GM23338 (cell line): ENCODE results near the gene NKX6-1. TPM values are rescaled to one million over a fixed set of nuclear protein-coding genes. Genes with fewer than 3 reads are reported as not detected.

Source experiments
- ATAC-seq: fragments of 200-7000 bp; cut with Tn5 transposase; 3 replicates; pipeline ENCODE4 v1.9.1; 2020
- DNase-seq: peaks from one replicate; pipeline ENCODE4 v3.0.0-alpha.2; 2015; ENCODE audit warnings: low spot score
- H2AFZ ChIP-seq: fragments of 200-600 bp; sonication (generic); 2 replicates; pipeline ENCODE4 v1.8.0; 2016; ENCODE audit warnings: antibody characterized with exemption, mild to moderate bottlenecking, moderate library complexity
- H3F3A ChIP-seq: fragments of 200-600 bp; sonication (generic); replicated peaks from 2 replicates; pipeline ENCODE4 v1.8.0; 2017; ENCODE audit warnings: antibody characterized with exemption, mixed run types, low read depth
- H3K27ac ChIP-seq: fragments of 200-600 bp; sonication (generic); 2 replicates; pipeline ENCODE4 v1.6.1; 2016; ENCODE audit warnings: low read depth
- H3K27me3 ChIP-seq: fragments of 200-600 bp; sonication (generic); 2 replicates; pipeline ENCODE4 v1.8.0; 2016; ENCODE audit warnings: mild to moderate bottlenecking, mixed run types, moderate library complexity; ENCODE audit not compliant: insufficient read depth
- H3K36me3 ChIP-seq: fragments of 200-600 bp; sonication (generic); 2 replicates; pipeline ENCODE4 v1.8.0; 2016; ENCODE audit warnings: mild to moderate bottlenecking; ENCODE audit not compliant: insufficient read depth
- H3K4me1 ChIP-seq: fragments of 200-600 bp; sonication (generic); 2 replicates; pipeline ENCODE4 v1.8.0; 2016; ENCODE audit warnings: mild to moderate bottlenecking, moderate library complexity; ENCODE audit not compliant: insufficient read depth
- H3K4me2 ChIP-seq: fragments of 200-600 bp; sonication (generic); 2 replicates; pipeline ENCODE4 v1.7.1; 2017; ENCODE audit warnings: mixed run types
- H3K4me3 ChIP-seq: fragments of 200-600 bp; sonication (generic); 2 replicates; pipeline ENCODE4 v1.6.1; 2016; ENCODE audit warnings: mixed run types
- H3K79me2 ChIP-seq: fragments of 200-600 bp; sonication (generic); replicated peaks from 2 replicates; pipeline ENCODE4 v1.8.0; 2017; ENCODE audit warnings: mild to moderate bottlenecking; ENCODE audit not compliant: insufficient read depth
- H3K9me2 ChIP-seq: fragments of 200-600 bp; sonication (generic); 2 replicates; pipeline ENCODE4 v1.8.0; 2017; ENCODE audit not compliant: insufficient read depth
- H4K20me1 ChIP-seq: fragments of 200-600 bp; sonication (generic); replicated peaks from 2 replicates; pipeline ENCODE4 v1.8.0; 2017; ENCODE audit warnings: mild to moderate bottlenecking; ENCODE audit not compliant: insufficient read depth
- H3K27ac Mint-ChIP-seq: 2 replicates; pipeline ENCODE4 v1.8.0; 2020; ENCODE audit warnings: inconsistent platforms, mild to moderate bottlenecking, moderate library complexity, mixed read lengths
- H3K27me3 Mint-ChIP-seq: 3 replicates; pipeline ENCODE4 v1.8.0; 2022; ENCODE audit warnings: low read depth, mild to moderate bottlenecking, moderate library complexity, mixed read lengths, inconsistent platforms; ENCODE audit not compliant: insufficient read depth, poor library complexity
- H3K36me3 Mint-ChIP-seq: 3 replicates; pipeline ENCODE4 v1.8.0; 2021; ENCODE audit warnings: low read depth, mild to moderate bottlenecking, inconsistent platforms, moderate library complexity, mixed read lengths
- H3K4me1 Mint-ChIP-seq: 3 replicates; pipeline ENCODE4 v1.8.0; 2020; ENCODE audit warnings: mild to moderate bottlenecking, inconsistent platforms, mixed read lengths
- H3K4me3 Mint-ChIP-seq: 3 replicates; pipeline ENCODE4 v1.8.0; 2021; ENCODE audit warnings: moderate library complexity, mild to moderate bottlenecking, inconsistent platforms, mixed read lengths
- H3K9me3 Mint-ChIP-seq: 3 replicates; pipeline ENCODE4 v1.8.0; 2020; ENCODE audit warnings: moderate library complexity, mild to moderate bottlenecking, inconsistent platforms, mixed read lengths
- CREB1 ChIP-seq: fragments of 250-450 bp; sonication (Bioruptor Pico); IDR thresholded peaks from 2 replicates; pipeline ENCODE4 v1.5.0; 2020; ENCODE audit warnings: low read depth, mild to moderate bottlenecking, moderate library complexity
- EZH2 ChIP-seq: fragments of 200-600 bp; sonication (generic); IDR thresholded peaks from one replicate; pipeline ENCODE4 v1.8.0; 2017; ENCODE audit warnings: antibody characterized with exemption, mild to moderate bottlenecking, low read depth; ENCODE audit not compliant: unreplicated experiment
- EZH2phosphoT487 ChIP-seq: fragments of 200-600 bp; sonication (generic); IDR thresholded peaks from one replicate; pipeline ENCODE4 v1.8.1; 2018; ENCODE audit warnings: antibody characterized with exemption; ENCODE audit not compliant: unreplicated experiment
- JUNB ChIP-seq: IDR thresholded peaks from one replicate; pipeline ENCODE4 v1.6.1; 2016; ENCODE audit warnings: antibody characterized with exemption; ENCODE audit not compliant: unreplicated experiment
- NANOG ChIP-seq: IDR thresholded peaks from 2 replicates; pipeline ENCODE4 v1.6.1; 2016; ENCODE audit warnings: antibody characterized with exemption, borderline replicate concordance
- POLR2AphosphoS5 ChIP-seq: IDR thresholded peaks from 2 replicates; pipeline ENCODE4 v1.6.1; 2016; ENCODE audit warnings: antibody characterized with exemption, low read depth
- STAT1 ChIP-seq: IDR thresholded peaks from one replicate; pipeline ENCODE4 v1.6.1; 2016; ENCODE audit warnings: antibody characterized with exemption; ENCODE audit not compliant: unreplicated experiment
- ZNF114 ChIP-seq: fragments of 250-450 bp; sonication (Bioruptor Pico); IDR thresholded peaks from 2 replicates; pipeline ENCODE4 v1.5.0; 2020; ENCODE audit warnings: mild to moderate bottlenecking, moderate library complexity
- polyA plus RNA-seq: library from polyadenylated mRNA; unstranded; fragments of >200 nt; fragmentation: Nextera tagmentation; extraction: Ambion mirVana; gene quantifications from 2 replicates; pipeline ENCODE4 v1.2.1, GENCODE V29; 2016
- total RNA-seq: library from RNA; depleted of rRNA; stranded (reverse); fragments of >200 nt; shearing (Covaris generic); gene quantifications from 2 replicates; pipeline ENCODE4 v1.2.3, GENCODE V29; 2014
- TF ChIP-seq, protein P1 (sequence below), 2 experiments: fragments of 200-600 bp in 1 of 2; sonication (generic) in 1 of 2; conservative IDR thresholded peaks; 2 replicates each; pipeline versions ENCODE4 v1.5.1 to v1.6.1; 2016 to 2017; ENCODE audit warnings: antibody characterized with exemption in 2 of 2, low read depth in 2 of 2, mild to moderate bottlenecking in 2 of 2, moderate library complexity in 1 of 2
- TF ChIP-seq, protein P2 (sequence below): fragments of 250-450 bp; sonication (Bioruptor Pico); IDR thresholded peaks from 2 replicates; pipeline ENCODE4 v1.5.0; 2020; ENCODE audit warnings: mild to moderate bottlenecking, moderate library complexity
- TF ChIP-seq, protein P3 (sequence below): IDR thresholded peaks from one replicate; pipeline ENCODE4 v1.6.1; 2018; ENCODE audit warnings: antibody characterized with exemption; ENCODE audit not compliant: unreplicated experiment

Gene NKX6-1
- total and polyA plus RNA-seq, 2 experiments from 2014 or later: 0.07 TPM; not detected in 1

DNA sequence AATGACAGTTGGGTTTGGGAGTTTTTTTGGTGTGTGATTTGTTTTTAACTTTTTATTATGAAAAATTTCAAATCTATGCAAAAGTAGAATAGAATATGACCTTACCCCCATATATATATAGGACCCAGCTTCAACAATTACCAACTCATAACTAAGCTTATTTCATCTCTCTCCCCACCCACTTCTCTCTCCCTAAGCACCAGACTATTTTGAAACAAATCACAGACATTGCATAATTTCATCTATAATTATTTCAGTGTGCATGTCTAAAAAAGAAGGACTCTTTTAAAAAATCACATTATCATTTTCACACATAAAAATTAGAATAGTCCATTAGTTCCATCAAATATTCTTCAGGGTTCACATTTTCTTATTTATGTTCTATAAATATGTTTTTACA, 28.3 kb upstream of the NKX6-1 start:
- H3K9me2 ChIP-seq: no peaks in the 10 kb centered on the region
- H3K4me1 ChIP-seq: no peaks in the 10 kb centered on the region
- ATAC-seq (no peak), DNase-seq (no peak)
- H4K20me1 ChIP-seq: no peaks in the 10 kb centered on the region
- H3K79me2 ChIP-seq: no peaks in the 10 kb centered on the region
- Mint-ChIP-seq H3K4me1 (peaks cover 8% of the 10 kb centered on the region), H3K27ac (no peak overlapping the region), H3K4me3 (no peak overlapping the region), H3K9me3 (peaks cover 2% of the 10 kb centered on the region; the same call in 2 of the 3 replicates), H3K27me3 (no peaks in the 10 kb centered on the region), H3K36me3 (no peaks in the 10 kb centered on the region)
- no peak overlapping the region for H3K4me3 ChIP-seq
- no peak overlapping the region for H3K27ac ChIP-seq
- no peaks in the 10 kb centered on the region for H3F3A ChIP-seq
- no peaks in the 10 kb centered on the region for H3K27me3 ChIP-seq
- no peaks in the 10 kb centered on the region for H3K36me3 ChIP-seq
- no peak overlapping the region for H3K4me2 ChIP-seq
- TF ChIP-seq EZH2phosphoT487 (no peak), CREB1 (CRISPR knock-in tag) (no peak)
- no peak overlapping the region for H2AFZ ChIP-seq

DNA sequence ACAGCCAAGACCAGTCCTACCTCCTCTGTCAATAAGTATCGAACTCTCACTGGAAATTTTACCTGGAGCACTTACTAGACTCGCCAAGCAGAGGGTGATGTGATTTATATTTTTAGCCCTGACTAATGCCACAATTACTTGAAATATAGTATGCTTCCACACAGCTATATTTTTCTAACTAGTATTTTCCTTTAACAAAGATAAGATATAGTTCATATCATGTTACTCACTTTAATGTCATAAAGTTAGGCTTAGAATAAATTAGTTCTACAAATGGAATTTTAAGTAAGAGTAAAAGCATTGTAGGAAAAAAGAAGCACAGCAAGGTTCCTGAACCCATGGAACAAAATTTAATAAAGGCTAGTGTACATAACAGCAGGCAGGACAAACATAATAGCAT, 16.0 kb upstream of the NKX6-1 start:
- no peaks in the 10 kb centered on the region for H3K36me3 ChIP-seq
- H3F3A ChIP-seq: no peaks in the 10 kb centered on the region
- Mint-ChIP-seq H3K36me3 (no peaks in the 10 kb centered on the region), H3K27me3 (peaks cover 3% of the 10 kb centered on the region), H3K27ac (no peak overlapping the region), H3K4me1 (peaks cover 4% of the 10 kb centered on the region; the same call in 1 of the 3 replicates), H3K4me3 (no peak overlapping the region), H3K9me3 (no peaks in the 10 kb centered on the region)
- H3K4me1 ChIP-seq: no peaks in the 10 kb centered on the region
- H3K9me2 ChIP-seq: no peaks in the 10 kb centered on the region
- H3K79me2 ChIP-seq: no peaks in the 10 kb centered on the region
- no peak overlapping the region for H3K4me2 ChIP-seq
- no peak overlapping the region for H2AFZ ChIP-seq
- no peaks in the 10 kb centered on the region for H4K20me1 ChIP-seq
- no peak overlapping the region for H3K4me3 ChIP-seq
- DNase-seq: no peak
- ATAC-seq: no peak
- H3K27me3 ChIP-seq: no peaks in the 10 kb centered on the region
- no peak overlapping the region for H3K27ac ChIP-seq
- TF ChIP-seq, protein P1, sequence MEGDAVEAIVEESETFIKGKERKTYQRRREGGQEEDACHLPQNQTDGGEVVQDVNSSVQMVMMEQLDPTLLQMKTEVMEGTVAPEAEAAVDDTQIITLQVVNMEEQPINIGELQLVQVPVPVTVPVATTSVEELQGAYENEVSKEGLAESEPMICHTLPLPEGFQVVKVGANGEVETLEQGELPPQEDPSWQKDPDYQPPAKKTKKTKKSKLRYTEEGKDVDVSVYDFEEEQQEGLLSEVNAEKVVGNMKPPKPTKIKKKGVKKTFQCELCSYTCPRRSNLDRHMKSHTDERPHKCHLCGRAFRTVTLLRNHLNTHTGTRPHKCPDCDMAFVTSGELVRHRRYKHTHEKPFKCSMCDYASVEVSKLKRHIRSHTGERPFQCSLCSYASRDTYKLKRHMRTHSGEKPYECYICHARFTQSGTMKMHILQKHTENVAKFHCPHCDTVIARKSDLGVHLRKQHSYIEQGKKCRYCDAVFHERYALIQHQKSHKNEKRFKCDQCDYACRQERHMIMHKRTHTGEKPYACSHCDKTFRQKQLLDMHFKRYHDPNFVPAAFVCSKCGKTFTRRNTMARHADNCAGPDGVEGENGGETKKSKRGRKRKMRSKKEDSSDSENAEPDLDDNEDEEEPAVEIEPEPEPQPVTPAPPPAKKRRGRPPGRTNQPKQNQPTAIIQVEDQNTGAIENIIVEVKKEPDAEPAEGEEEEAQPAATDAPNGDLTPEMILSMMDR (conservative IDR thresholded peaks at IDR 0.05; ENCODE audit: low read depth in 2 of 2): no peak
- TF ChIP-seq STAT1: no peak
- no peak for TF ChIP-seq EZH2
- no peak for TF ChIP-seq ZNF114 (CRISPR knock-in tag)
- TF ChIP-seq, protein P2, sequence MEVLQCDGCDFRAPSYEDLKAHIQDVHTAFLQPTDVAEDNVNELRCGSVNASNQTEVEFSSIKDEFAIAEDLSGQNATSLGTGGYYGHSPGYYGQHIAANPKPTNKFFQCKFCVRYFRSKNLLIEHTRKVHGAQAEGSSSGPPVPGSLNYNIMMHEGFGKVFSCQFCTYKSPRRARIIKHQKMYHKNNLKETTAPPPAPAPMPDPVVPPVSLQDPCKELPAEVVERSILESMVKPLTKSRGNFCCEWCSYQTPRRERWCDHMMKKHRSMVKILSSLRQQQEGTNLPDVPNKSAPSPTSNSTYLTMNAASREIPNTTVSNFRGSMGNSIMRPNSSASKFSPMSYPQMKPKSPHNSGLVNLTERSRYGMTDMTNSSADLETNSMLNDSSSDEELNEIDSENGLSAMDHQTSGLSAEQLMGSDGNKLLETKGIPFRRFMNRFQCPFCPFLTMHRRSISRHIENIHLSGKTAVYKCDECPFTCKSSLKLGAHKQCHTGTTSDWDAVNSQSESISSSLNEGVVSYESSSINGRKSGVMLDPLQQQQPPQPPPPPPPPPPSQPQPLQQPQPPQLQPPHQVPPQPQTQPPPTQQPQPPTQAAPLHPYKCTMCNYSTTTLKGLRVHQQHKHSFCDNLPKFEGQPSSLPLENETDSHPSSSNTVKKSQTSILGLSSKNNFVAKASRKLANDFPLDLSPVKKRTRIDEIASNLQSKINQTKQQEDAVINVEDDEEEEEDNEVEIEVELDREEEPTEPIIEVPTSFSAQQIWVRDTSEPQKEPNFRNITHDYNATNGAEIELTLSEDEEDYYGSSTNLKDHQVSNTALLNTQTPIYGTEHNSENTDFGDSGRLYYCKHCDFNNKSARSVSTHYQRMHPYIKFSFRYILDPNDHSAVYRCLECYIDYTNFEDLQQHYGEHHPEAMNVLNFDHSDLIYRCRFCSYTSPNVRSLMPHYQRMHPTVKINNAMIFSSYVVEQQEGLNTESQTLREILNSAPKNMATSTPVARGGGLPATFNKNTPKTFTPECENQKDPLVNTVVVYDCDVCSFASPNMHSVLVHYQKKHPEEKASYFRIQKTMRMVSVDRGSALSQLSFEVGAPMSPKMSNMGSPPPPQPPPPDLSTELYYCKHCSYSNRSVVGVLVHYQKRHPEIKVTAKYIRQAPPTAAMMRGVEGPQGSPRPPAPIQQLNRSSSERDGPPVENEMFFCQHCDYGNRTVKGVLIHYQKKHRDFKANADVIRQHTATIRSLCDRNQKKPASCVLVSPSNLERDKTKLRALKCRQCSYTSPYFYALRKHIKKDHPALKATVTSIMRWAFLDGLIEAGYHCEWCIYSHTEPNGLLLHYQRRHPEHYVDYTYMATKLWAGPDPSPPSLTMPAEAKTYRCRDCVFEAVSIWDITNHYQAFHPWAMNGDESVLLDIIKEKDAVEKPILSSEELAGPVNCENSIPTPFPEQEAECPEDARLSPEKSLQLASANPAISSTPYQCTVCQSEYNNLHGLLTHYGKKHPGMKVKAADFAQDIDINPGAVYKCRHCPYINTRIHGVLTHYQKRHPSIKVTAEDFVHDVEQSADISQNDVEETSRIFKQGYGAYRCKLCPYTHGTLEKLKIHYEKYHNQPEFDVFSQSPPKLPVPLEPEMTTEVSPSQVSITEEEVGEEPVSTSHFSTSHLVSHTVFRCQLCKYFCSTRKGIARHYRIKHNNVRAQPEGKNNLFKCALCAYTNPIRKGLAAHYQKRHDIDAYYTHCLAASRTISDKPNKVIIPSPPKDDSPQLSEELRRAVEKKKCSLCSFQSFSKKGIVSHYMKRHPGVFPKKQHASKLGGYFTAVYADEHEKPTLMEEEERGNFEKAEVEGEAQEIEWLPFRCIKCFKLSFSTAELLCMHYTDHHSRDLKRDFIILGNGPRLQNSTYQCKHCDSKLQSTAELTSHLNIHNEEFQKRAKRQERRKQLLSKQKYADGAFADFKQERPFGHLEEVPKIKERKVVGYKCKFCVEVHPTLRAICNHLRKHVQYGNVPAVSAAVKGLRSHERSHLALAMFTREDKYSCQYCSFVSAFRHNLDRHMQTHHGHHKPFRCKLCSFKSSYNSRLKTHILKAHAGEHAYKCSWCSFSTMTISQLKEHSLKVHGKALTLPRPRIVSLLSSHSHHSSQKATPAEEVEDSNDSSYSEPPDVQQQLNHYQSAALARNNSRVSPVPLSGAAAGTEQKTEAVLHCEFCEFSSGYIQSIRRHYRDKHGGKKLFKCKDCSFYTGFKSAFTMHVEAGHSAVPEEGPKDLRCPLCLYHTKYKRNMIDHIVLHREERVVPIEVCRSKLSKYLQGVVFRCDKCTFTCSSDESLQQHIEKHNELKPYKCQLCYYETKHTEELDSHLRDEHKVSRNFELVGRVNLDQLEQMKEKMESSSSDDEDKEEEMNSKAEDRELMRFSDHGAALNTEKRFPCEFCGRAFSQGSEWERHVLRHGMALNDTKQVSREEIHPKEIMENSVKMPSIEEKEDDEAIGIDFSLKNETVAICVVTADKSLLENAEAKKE (CRISPR knock-in tag): no peak
- TF ChIP-seq, protein P3, sequence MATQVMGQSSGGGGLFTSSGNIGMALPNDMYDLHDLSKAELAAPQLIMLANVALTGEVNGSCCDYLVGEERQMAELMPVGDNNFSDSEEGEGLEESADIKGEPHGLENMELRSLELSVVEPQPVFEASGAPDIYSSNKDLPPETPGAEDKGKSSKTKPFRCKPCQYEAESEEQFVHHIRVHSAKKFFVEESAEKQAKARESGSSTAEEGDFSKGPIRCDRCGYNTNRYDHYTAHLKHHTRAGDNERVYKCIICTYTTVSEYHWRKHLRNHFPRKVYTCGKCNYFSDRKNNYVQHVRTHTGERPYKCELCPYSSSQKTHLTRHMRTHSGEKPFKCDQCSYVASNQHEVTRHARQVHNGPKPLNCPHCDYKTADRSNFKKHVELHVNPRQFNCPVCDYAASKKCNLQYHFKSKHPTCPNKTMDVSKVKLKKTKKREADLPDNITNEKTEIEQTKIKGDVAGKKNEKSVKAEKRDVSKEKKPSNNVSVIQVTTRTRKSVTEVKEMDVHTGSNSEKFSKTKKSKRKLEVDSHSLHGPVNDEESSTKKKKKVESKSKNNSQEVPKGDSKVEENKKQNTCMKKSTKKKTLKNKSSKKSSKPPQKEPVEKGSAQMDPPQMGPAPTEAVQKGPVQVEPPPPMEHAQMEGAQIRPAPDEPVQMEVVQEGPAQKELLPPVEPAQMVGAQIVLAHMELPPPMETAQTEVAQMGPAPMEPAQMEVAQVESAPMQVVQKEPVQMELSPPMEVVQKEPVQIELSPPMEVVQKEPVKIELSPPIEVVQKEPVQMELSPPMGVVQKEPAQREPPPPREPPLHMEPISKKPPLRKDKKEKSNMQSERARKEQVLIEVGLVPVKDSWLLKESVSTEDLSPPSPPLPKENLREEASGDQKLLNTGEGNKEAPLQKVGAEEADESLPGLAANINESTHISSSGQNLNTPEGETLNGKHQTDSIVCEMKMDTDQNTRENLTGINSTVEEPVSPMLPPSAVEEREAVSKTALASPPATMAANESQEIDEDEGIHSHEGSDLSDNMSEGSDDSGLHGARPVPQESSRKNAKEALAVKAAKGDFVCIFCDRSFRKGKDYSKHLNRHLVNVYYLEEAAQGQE: no peak
- TF ChIP-seq CREB1 (CRISPR knock-in tag): no peak
- TF ChIP-seq NANOG: no peak
- TF ChIP-seq JUNB: no peak
- no peak for TF ChIP-seq POLR2AphosphoS5
